ENCODE results near the gene SMIM35.

DNA sequence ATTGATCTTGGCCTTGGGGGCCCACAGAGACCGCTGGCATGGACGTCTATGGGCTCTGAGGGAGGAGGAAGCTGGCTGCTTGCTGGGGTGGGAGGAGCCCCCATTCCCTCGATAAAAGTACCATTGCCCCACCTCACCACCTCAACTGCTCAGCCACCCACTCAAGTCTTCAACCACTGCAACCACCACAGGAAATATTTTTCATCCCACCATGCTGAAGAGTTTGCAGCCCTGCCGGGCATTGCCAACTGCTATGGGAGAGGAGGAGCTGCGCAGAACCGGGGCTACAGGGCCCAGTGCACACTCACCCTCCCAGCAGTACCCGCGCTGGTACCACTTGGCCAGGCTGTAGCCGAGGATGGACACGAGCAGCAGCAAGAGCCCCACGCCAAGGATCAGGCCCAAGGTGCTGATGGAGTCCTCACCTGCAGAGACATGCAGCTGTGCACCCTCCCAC lies 71.3 kb downstream of the SMIM35 start:
- no peak for TF ChIP-seq POLR2A (IDR thresholded peaks at IDR 0.05)
- TF ChIP-seq, protein P1, sequence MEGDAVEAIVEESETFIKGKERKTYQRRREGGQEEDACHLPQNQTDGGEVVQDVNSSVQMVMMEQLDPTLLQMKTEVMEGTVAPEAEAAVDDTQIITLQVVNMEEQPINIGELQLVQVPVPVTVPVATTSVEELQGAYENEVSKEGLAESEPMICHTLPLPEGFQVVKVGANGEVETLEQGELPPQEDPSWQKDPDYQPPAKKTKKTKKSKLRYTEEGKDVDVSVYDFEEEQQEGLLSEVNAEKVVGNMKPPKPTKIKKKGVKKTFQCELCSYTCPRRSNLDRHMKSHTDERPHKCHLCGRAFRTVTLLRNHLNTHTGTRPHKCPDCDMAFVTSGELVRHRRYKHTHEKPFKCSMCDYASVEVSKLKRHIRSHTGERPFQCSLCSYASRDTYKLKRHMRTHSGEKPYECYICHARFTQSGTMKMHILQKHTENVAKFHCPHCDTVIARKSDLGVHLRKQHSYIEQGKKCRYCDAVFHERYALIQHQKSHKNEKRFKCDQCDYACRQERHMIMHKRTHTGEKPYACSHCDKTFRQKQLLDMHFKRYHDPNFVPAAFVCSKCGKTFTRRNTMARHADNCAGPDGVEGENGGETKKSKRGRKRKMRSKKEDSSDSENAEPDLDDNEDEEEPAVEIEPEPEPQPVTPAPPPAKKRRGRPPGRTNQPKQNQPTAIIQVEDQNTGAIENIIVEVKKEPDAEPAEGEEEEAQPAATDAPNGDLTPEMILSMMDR (IDR thresholded peaks at IDR 0.05 in 4 of 5, conservative IDR thresholded peaks at IDR 0.05 in 1 of 5) = no peak

Measured in gastrocnemius medialis (tissue), 4 donors.